Forelimb muscle (tissue), 1 donor: Measurements from ENCODE around the gene SAP30BP. TPM values are rescaled to one million over a fixed set of nuclear protein-coding genes. Genes with fewer than 3 reads are reported as not detected.
A peak's percentile ranks its signal among the peaks of the same experiment; 100 is the strongest.
"Not testable (repeated sequence)": the region's sequence is repeated elsewhere in the genome, so short reads cannot be mapped to it uniquely, and the experiment has no call there.

Source experiments
- DNase-seq: peaks from one replicate; pipeline ENCODE4 v3.0.0-alpha.2; 2013; ENCODE audit warnings: low read depth
- polyA plus RNA-seq: library from polyadenylated mRNA; unstranded; fragments of 120-200 nt; gene quantifications from one replicate; pipeline ENCODE4 v1.2.1, GENCODE V29; 2013; ENCODE audit not compliant: insufficient read length

Gene SAP30BP
- polyA plus RNA-seq, 1 donor = 72.4 TPM

DNA sequence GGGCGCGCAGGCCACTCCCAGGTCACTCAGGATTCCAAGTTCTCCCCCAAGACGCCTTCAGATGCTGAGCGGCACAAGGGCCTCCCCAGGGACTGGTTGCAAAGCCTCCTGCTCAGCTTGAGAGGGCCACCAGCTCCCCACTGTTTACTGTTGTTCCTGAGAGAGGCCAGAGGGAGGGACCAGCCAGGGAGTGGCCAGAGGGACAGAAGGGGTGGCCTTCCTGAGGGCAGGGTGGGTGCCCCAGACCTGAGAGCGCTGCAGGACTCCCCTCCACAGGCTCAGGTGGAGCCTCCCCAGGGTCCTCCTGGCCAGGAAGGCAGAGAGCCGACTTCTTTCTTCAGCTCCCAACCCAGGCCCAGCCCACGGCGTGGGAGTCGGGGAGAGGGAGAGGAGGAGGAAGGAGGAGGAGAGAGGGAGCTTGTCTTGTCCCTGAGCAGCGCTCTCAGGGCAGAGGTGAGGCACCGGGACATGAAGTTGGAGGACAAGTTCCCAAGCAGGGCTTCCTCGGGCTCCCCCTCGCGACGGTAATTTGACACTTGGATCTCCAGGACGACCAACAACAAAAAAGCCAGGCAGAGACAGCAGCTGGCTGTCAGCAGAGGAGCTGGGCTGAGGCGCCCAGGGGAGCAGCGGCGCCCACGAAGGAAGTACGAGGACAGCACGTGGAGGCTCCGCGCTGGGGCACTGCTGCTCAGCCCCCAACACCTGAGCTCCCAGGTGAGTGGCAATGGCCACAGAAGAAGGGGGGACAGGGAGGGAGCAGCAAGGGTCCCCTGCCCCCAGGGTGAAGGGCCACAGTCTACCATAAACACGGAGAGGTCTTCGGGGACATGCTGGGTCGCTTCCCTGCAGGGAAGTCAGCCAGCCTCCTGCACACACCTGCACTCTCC, 33.4 kb upstream of the SAP30BP start:
- peak; percentile 89 for DNase-seq

- DNase-seq = no peak
Measured at GRCh38 chr17:75634376-75634740, 32.8 kb upstream of the SAP30BP start.

- DNase-seq = no peak
Measured at GRCh38 chr17:75634754-75635609, 32.2 kb upstream of the SAP30BP start.

GRCh38 chr17:75635610-75636202, 31.4 kb upstream of the SAP30BP start:
- no peak for DNase-seq

GRCh38 chr17:75636381-75637142, 30.6 kb upstream of the SAP30BP start:
- no peak for DNase-seq

GRCh38 chr17:75637143-75637538, 30.0 kb upstream of the SAP30BP start:
- DNase-seq = no peak

GRCh38 chr17:75637551-75637950, 29.6 kb upstream of the SAP30BP start:
- DNase-seq = no peak

GRCh38 chr17:75638039-75638438, 29.1 kb upstream of the SAP30BP start:
- DNase-seq = not testable (repeated sequence)

GRCh38 chr17:75638893-75639292, 28.2 kb upstream of the SAP30BP start:
- no peak for DNase-seq

GRCh38 chr17:75639327-75639726, 27.8 kb upstream of the SAP30BP start:
- DNase-seq = no peak

- DNase-seq = no peak
Measured at GRCh38 chr17:75639771-75640555, 27.2 kb upstream of the SAP30BP start.

- DNase-seq = no peak
Measured at GRCh38 chr17:75640556-75641119, 26.5 kb upstream of the SAP30BP start.

DNA sequence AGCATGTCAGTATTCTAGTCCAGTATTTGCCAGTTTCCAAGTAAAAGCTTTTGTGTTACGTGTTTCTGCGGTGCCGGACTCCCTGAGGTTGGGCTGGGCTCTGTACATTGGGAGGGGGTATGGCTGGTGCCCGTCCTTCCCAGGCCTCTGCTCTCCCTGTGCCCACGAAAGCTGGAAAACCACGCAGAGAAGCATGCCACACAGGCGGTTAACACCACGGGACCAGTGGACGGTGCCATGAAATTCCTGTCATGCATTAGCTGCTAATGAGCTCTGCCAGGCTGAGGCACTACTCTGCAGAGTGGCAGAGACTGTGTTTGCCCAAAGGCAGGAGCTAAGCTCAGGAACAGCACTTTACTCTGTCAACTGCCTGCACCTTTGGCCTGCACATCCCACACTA, 25.8 kb upstream of the SAP30BP start:
- DNase-seq = no peak

DNA sequence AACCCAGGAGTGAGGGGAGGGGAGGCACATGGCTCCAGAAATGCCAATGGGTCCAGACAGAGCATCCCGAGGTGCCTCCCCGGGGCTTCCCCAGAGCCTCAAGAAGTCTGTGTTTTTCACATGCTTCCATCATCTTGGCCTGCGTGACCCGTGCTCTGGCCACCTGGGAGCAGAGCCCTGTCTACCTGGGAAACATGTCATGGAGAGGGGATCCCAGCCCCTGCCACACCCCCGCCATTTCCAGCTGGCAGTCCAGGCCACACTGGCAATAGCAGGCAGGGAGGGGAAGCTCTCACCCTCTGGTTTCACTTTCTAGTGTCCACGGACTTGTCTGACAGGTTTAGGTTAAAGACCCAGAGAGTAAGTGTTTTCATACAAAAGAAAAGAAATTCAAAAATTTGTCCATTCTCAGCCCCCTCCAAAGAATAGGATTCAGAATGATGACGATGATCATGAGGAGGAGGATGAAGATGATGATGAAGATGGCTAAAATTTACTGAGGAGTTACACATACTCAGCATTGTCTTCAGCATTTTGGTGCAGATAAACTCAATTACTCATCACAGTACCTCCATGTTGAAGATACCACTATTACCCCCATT, 24.9 kb upstream of the SAP30BP start:
- DNase-seq = no peak

- DNase-seq = no peak
Measured at GRCh38 chr17:75642784-75643642, 24.1 kb upstream of the SAP30BP start.

DNA sequence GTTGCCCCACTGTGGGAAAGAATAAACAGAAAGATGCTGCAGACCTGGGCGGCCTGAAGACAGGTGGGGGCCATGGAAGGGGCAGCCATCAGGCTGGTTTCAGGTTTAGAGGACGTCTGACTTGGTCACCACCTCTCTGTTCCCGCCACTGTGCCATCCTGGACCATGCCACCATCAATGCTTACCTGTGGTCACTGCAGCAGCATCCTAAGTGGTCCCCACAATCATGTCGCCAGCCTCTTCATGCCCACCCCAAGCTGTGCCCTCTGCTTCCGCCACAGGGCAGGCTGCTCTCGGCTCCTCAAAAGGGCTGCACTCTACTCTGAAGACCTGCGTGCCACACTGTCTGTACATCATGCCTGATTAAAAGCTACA, 23.5 kb upstream of the SAP30BP start:
- DNase-seq = no peak

GRCh38 chr17:75645501-75645888, 21.6 kb upstream of the SAP30BP start:
- DNase-seq = no peak

GRCh38 chr17:75645889-75646637, 21.1 kb upstream of the SAP30BP start:
- DNase-seq = no peak

DNA sequence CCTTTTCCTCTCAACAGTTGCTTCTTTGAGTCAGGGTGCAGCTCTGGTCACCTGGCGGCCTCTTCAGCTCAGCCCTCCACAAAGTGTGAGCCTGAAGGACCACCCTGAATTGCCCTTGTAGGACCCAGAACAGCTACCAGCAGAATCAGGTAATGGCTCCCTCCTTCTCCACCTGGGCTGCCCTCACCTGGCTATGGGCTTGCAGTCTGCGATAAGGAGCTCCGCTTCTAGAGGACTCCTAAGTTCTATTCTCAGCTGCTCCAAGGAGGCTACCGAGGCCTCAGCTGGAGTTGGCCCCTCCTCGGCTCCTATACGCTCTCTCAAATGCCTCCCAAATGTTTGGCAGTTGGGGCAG, 20.5 kb upstream of the SAP30BP start:
- no peak for DNase-seq
